GM18502 (cell line): ENCODE measurements around the gene NAALADL2.
A peak's percentile ranks its signal among the peaks of the same experiment; 100 is the strongest.

Source experiments
- ATAC-seq: cut with Tn5 transposase; IDR thresholded peaks from one replicate; pipeline ENCODE4 v1.9.1; 2021; ENCODE audit warnings: mild to moderate bottlenecking; ENCODE audit not compliant: unreplicated experiment, poor library complexity

NAALADL2 gene

GRCh38 chr3:175279911-175280310 is 420.8 kb downstream of the NAALADL2 start:
- no peak for ATAC-seq

- peak; percentile 93 for ATAC-seq
Observed at GRCh38 chr3:175287361-175287963, 428.3 kb downstream of the NAALADL2 start.

- no peak for ATAC-seq
Observed at GRCh38 chr3:175288621-175289020, 429.5 kb downstream of the NAALADL2 start.

GRCh38 chr3:175294793-175295192 is 435.7 kb downstream of the NAALADL2 start:
- ATAC-seq: no peak

- ATAC-seq: no peak
Observed at GRCh38 chr3:175295248-175296130, 436.4 kb downstream of the NAALADL2 start.

GRCh38 chr3:175297216-175297615 is 438.1 kb downstream of the NAALADL2 start:
- ATAC-seq: no peak

GRCh38 chr3:175301741-175302140 is 442.6 kb downstream of the NAALADL2 start:
- no peak for ATAC-seq

- no peak for ATAC-seq
Observed at GRCh38 chr3:175304404-175304803, 445.3 kb downstream of the NAALADL2 start.

GRCh38 chr3:175307642-175308041 is 448.5 kb downstream of the NAALADL2 start:
- ATAC-seq: no peak

- no peak for ATAC-seq
Observed at GRCh38 chr3:175308097-175308496, 449.0 kb downstream of the NAALADL2 start.

- ATAC-seq: no peak
Observed at GRCh38 chr3:175310046-175310445, 450.9 kb downstream of the NAALADL2 start.

GRCh38 chr3:175311404-175311803 is 452.3 kb downstream of the NAALADL2 start:
- no peak for ATAC-seq

GRCh38 chr3:175311946-175312345 is 452.8 kb downstream of the NAALADL2 start:
- ATAC-seq: no peak

- ATAC-seq: no peak
Observed at GRCh38 chr3:175312791-175313190, 453.7 kb downstream of the NAALADL2 start.

GRCh38 chr3:175316799-175317198 is 457.7 kb downstream of the NAALADL2 start:
- ATAC-seq: no peak

GRCh38 chr3:175325440-175325839 is 466.3 kb downstream of the NAALADL2 start:
- ATAC-seq: no peak

GRCh38 chr3:175326041-175326440 is 466.9 kb downstream of the NAALADL2 start:
- no peak for ATAC-seq

- ATAC-seq: no peak
Observed at GRCh38 chr3:175329373-175329772, 470.2 kb downstream of the NAALADL2 start.

GRCh38 chr3:175335229-175335628 is 476.1 kb downstream of the NAALADL2 start:
- no peak for ATAC-seq

- ATAC-seq: no peak
Observed at GRCh38 chr3:175336406-175337133, 477.4 kb downstream of the NAALADL2 start.

GRCh38 chr3:175337631-175338030 is 478.5 kb downstream of the NAALADL2 start:
- no peak for ATAC-seq
